ENCODE measurements around the gene KIF12.
A peak's percentile ranks its signal among the peaks of the same experiment; 100 is the strongest.
"Not testable (repeated sequence)": the region's sequence is repeated elsewhere in the genome, so short reads cannot be mapped to it uniquely, and the experiment has no call there.

Gene KIF12

GRCh38 chr9:114084282-114085073 lies 14.6 kb downstream of the KIF12 start:
- no peak for TF ChIP-seq CTCF (conservative IDR thresholded peaks at IDR 0.05; ENCODE audit: low read depth, low read length)
- no peak for DNase-seq (ENCODE audit: low read depth)
- no peak overlapping the region for H3K4me3 ChIP-seq (ENCODE audit: low read depth, low read length)

DNA sequence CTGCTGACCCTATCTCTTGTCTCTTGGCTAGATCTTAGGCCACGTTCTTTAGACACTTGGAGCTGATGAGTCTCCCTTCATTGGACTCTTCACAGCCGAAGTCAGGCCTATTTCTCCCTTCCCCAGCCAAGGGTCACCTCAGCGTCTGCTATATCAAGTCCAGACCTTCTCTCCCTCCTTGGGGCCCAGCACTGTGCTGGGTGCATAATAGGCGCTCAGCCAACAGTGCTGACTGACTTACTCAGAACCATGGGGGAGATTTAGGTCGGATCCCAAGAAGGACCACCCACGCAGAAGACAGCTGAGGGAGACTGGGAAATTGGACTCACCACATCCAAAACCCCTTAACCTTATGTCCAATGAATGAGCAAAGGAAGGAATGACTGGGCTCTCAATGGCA lies 15.4 kb downstream of the KIF12 start:
- H3K4me3 ChIP-seq (ENCODE audit: low read depth, low read length) = no peak overlapping the region
- no peak for DNase-seq (ENCODE audit: low read depth)
- no peak for TF ChIP-seq CTCF (conservative IDR thresholded peaks at IDR 0.05; ENCODE audit: low read depth, low read length)

GRCh38 chr9:114082763-114083412 lies 16.2 kb downstream of the KIF12 start:
- H3K4me3 ChIP-seq (ENCODE audit: low read depth, low read length); DNase-seq (ENCODE audit: low read depth): not testable (repeated sequence)

- DNase-seq (ENCODE audit: low read depth) = peak; percentile 92
- no peak overlapping the region for H3K4me3 ChIP-seq (ENCODE audit: low read depth, low read length)
- peak; percentile 95 for TF ChIP-seq CTCF (conservative IDR thresholded peaks at IDR 0.05; ENCODE audit: low read depth, low read length)
These were observed 16.9 kb downstream of the KIF12 start for GRCh38 chr9:114082017-114082762.

DNA sequence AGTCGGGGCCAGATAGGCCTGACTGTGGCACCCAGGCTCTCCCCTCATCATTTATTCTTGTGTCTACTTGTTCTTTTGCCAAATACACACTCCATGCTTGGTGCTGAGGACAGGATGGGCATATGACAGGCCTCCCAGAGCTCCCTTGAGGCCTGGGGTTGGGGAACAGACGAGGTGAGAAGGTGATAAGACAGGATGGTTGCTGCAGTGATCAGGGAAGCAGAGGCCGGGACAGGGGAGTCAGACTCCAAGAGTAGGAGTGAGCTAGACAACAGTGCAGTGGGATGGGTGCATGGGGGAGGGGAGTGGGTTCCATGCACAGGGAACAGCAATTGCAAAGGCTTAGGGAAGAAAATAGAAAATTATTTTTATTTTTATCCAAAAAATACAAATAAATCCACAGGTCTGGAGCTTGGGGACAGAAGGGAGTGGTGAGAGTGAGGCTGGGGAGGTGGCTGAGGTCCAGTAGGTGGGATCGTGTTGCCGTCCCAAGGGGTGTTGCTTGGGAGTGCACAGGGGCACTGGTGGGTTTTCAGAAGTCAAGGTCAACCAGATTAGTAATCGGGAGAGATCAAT lies 17.6 kb downstream of the KIF12 start:
- TF ChIP-seq CTCF (conservative IDR thresholded peaks at IDR 0.05; ENCODE audit: low read depth, low read length) = no peak
- H3K4me3 ChIP-seq (ENCODE audit: low read depth, low read length) = no peak overlapping the region
- no peak for DNase-seq (ENCODE audit: low read depth)

DNA sequence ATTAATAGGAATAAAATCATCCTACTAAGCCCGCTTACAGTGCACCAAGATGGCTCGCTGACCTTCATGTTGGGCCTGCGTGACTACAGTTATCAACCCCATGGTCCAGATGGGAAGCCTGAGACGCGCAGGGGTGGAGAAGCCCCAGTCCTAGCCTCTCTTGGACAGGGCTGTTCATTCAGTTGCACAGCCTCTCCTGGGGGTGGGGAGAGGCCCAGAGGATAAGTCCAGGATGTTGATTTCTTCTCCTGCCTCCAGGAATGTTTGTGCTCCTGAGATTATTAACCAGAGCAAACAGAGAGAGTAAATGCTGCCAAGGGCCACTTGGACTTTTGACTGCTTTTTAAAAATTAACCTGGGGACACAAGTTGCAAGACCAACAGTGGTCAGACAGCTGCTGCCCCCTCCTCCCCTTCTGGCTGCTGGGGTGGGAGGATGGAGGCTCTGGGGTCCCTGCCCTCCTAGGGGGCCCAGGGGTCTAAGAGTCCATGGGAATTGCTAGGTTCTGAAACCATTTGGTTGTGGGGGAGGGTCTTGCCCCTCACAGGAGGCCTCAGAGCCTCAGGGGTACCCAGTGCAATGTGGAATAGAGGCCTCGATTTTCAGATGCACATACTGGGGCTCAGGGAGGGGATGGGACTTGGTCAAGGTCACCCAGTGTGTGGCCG lies 18.2 kb downstream of the KIF12 start:
- TF ChIP-seq CTCF (conservative IDR thresholded peaks at IDR 0.05; ENCODE audit: low read depth, low read length) = no peak
- no peak for DNase-seq (ENCODE audit: low read depth)
- no peak overlapping the region for H3K4me3 ChIP-seq (ENCODE audit: low read depth, low read length)

Measured in choroid plexus epithelial cell (primary cell).